Measurements from ENCODE around the gene ALDH1L2.

Gene ALDH1L2

GRCh38 chr12:105032703-105033357 is 51.4 kb downstream of the ALDH1L2 start:
- no peak for DNase-seq (ENCODE audit: low read depth in 2 of 2)

DNA sequence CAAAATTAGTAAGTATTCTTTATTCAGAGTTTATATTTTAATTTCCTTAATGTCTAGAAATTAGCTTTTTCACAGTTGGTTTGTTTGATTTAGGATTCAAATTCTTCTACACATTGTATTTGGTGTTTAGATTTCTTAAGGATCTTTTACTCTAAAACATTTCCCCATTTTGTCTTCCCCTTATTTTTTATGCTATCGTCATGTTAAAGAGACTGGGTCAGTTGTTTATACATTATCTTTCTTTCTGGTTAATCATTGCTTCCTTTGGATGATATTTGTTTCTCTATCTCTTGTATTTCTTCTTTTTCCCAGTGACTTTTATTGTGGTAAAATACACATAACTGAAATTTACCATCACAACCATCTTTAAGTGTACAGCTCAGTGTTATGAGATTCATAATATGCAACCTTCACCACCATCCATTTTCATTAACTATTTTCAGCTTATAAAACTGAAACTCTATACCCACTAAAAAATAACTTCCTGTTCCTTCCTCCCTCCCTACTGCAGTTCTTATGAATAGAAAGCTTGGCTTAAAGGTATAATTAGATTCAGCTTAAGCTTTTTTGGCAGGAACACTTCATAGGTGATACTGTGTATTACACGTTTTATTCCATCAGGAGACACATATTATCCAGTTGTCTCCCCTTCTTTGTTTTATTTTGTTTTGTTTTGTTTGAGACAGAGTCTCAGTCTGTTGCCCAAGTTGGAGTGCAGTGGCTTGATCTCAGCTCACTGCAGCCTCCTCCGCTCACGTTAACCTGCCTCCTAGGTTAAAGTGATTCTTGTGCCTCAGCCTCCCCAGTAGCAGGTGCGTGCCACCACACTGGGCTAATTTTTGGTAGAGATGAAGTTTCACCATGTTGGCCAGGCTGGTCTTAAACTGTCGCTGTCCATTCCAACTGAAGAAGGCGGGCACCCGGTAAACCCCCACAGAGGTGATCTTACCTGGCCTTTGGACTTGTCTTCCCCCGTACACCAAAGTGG is 53.1 kb downstream of the ALDH1L2 start:
- no peak for DNase-seq (ENCODE audit: low read depth in 2 of 2)

- no peak for DNase-seq (ENCODE audit: low read depth in 2 of 2)
These were observed 57.8 kb downstream of the ALDH1L2 start for GRCh38 chr12:105026411-105026810.

DNA sequence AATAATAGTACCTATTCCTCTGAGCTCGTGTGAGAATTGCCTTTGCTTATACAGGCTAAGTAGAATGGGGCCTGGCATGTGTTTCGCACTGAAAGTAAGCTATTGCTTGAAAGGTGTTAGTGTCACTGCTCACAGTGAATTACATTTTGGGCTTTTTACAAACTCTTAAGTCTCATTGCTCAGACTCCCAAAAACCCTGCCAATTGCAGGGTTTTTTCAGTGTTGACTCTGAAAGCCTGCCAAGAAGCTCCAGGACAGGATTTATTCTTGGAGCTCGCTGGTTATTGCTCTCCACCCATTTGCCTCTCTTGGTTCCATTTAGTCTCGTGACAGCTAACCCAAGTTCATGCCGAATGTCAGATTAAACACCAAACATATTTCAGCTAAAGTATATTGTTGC is 58.4 kb downstream of the ALDH1L2 start:
- DNase-seq (ENCODE audit: low read depth in 2 of 2) = no peak

- DNase-seq (ENCODE audit: low read depth in 2 of 2) = no peak
These were observed 59.3 kb downstream of the ALDH1L2 start for GRCh38 chr12:105024928-105025327.

- DNase-seq (ENCODE audit: low read depth in 2 of 2) = no peak
These were observed 63.9 kb downstream of the ALDH1L2 start for GRCh38 chr12:105020241-105020962.

DNA sequence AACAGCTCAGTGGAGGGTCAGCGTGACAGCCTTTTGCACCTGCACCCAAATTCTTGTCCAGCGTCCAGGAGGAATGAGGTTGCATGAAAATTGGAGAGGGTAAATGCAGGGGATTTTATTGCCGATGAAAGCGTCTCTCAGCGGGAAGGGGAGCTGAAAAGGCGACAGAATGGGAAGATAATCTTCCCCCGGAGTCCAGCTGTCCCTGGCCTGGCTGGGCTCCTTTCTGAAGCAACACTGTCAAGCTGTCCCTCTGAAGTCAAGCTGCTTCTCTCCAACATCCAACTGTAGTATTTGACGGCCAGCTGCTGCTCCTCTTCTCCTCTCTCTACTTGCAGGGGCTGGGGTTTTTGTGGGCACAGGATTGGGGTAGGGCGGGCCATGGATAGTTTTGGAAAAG is 65.5 kb downstream of the ALDH1L2 start:
- no peak for DNase-seq (ENCODE audit: low read depth in 2 of 2)

DNA sequence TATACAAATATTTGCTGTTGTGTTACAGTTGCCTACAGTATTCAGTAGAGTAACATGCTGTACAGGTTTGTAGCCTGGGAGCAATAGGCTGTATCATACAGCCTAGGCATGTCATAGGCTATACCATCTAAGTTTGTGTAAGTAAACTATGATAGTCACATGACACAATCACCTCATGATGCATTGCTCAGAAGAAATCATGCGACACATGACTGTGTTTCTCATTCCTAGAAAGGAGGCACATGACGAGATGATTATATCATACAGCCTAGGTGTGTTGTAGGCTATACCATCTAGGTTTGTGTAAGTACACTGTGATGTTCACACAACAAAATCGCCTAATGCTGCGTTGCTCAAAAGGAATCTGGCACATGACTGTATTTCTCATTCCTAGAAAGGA is 66.2 kb downstream of the ALDH1L2 start:
- DNase-seq (ENCODE audit: low read depth in 2 of 2) = no peak

DNA sequence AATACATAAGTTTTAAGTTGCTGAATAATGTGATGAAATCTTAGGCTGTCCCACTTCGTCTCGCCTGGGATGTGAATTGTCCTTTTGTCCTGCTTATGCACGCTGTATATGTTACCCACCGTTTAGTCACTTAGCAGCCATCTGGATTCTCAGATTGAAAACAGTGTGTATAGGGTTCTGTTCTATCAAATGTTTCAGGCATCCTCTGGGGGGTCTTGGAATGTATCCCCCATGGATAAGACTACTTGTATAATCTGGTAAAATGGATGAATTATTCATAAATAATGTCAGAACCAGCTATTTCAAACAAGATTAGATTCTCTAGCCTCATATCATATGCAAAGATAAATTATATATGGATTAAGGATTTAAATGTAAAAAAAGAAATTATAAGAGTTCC is 68.7 kb downstream of the ALDH1L2 start:
- DNase-seq (ENCODE audit: low read depth in 2 of 2) = no peak

- DNase-seq (ENCODE audit: low read depth in 2 of 2) = no peak
These were observed 69.7 kb downstream of the ALDH1L2 start for GRCh38 chr12:105014603-105015002.

GRCh38 chr12:105013892-105014291 is 70.4 kb downstream of the ALDH1L2 start:
- DNase-seq (ENCODE audit: low read depth in 2 of 2) = no peak

DNA sequence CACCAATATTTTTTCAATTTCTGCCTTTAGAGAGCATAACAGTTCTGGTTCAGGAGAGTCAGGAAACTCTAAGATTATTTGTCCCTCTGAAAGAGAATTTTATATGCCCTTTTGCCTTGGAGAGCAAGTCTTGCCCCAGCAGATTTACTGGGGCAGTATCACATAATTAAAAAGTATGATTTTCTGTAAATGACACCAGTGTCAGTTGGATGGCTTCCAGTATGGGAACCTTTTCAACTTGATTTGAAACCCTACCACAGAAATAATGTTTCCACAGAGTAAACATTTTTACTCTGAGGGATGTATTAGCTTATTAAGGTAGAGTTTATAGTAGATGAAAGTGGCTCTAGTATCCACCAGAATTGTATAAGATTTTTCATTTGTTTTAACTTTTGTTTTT is 82.8 kb downstream of the ALDH1L2 start:
- no peak for DNase-seq (ENCODE audit: low read depth in 2 of 2)

DNA sequence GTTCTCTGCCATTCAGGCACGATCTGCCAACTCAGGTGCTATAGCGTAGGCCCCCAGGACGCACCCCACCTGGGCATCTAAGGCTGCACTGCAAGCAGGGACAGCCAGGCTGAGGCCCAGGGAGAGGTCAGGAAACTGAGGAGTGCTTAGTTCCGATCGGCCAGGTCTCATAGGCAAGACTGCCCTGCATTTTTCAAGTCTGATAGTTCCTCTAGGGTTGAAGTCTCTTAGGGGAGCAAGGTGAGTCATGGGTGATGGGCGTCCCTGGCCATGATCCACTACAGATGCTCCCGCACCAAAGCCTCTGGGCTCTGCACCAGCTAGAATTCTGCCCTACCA is 84.9 kb downstream of the ALDH1L2 start:
- no peak for DNase-seq (ENCODE audit: low read depth in 2 of 2)

DNA sequence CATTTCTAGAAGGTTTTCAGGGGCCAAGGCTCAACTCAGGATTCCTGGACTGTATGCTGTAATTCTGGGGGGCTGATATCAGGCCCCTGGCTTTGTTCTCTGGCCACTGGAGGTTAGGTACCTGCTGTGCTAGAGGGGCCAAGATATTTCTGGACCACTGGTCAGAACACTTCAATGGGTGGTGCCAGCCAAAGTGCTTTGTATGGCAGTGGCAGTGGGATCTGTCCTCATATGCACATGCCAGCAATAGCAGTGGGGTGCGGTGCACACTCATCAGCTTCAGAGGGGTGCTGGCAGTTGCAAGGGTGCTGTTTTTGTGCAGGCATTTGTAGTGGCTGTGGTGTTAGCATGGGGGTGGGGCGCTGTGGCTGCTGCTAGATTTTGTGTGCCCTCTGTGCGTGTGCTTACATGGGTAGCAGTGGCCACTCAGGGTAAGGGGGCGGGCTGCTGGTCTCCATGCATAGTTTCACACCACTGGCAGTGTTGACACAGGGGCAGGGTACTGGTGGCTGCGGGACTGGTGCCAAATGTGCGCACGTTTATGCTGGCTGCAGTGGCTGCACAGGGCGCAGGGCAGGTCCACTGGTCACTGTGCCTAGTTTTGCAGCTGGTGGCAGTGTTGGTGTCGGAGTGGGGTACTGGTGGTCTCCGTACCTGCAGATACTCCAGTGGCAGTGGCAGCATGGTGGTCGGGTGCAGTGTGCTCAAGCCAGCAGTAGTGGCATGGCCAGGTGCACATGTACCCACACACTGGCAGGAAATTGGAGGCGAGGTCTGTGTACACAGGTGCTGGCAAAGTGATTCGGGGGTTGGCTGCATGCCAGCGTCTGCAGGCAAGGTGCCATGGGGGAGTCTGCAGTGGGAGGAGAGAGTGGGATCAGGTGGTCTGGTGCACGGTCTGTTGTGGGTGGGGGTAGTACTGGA is 85.6 kb downstream of the ALDH1L2 start:
- DNase-seq (ENCODE audit: low read depth in 2 of 2) = no peak

DNA sequence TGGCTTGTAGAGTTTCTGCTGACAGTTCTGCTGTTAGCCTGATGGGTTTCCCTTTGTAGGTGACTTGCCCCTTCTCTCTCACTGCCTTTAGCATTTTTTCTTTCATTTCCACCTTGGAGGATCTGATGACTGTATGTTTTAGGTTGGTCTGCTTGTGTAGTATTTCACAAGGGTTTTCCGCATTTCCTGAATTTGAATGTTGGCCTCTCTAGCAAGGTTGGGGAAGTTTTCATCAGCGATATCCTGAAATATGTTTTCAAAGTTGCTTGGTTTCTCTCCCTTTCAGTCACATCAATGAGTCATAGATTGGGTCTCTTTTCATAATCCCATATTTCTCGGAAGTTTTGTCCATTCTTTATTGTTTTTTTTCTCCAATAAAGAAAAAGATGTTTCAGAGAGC is 86.7 kb downstream of the ALDH1L2 start:
- no peak for DNase-seq (ENCODE audit: low read depth in 2 of 2)

DNA sequence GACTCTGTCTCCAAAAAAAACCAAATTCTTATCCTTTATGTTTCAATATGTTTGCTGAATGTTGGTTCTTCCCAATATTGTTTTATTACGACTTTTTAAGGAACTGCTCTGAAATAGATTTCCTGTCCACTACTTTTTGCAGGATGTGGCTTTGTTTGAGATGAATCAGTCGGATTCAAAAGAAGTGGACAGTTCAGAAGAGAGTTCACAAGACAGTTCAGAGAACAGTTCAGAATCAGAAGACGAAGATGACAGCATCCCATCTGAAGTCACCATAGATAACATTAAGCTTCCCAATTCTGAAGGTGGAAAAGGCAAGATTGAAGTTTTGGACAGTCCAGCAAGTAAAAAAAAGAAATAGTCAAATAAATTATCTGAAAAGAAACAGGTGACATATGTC is 89.9 kb downstream of the ALDH1L2 start:
- DNase-seq (ENCODE audit: low read depth in 2 of 2) = no peak

DNA sequence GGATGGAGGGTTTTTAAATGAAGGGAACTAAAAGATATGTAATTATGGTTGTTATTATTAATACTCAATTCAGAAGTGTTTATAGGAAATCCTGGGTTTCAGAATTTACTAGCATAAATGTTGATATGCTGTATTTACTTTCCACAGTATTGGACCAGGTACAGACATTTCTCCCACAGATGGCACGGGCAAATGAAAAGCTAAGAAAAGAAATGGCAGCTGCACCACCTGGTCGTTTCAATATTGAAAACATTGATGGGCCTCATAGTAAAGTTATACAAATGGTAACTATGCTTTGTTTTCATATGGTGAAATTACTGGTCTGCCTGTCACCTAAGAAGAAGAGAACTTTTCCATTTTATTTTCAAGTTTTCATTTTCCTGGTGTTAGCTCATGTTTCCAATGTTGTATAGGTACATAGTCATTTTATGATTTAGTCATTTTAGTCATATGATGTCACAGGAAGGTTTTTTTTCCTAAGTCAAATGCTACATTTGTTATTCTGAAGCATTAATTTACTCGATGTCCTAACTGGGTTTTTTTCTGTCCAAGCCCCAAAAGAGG is 92.6 kb downstream of the ALDH1L2 start:
- DNase-seq (ENCODE audit: low read depth in 2 of 2) = no peak

- DNase-seq (ENCODE audit: low read depth in 2 of 2) = no peak
These were observed 93.3 kb downstream of the ALDH1L2 start for GRCh38 chr12:104990950-104991349.

DNA sequence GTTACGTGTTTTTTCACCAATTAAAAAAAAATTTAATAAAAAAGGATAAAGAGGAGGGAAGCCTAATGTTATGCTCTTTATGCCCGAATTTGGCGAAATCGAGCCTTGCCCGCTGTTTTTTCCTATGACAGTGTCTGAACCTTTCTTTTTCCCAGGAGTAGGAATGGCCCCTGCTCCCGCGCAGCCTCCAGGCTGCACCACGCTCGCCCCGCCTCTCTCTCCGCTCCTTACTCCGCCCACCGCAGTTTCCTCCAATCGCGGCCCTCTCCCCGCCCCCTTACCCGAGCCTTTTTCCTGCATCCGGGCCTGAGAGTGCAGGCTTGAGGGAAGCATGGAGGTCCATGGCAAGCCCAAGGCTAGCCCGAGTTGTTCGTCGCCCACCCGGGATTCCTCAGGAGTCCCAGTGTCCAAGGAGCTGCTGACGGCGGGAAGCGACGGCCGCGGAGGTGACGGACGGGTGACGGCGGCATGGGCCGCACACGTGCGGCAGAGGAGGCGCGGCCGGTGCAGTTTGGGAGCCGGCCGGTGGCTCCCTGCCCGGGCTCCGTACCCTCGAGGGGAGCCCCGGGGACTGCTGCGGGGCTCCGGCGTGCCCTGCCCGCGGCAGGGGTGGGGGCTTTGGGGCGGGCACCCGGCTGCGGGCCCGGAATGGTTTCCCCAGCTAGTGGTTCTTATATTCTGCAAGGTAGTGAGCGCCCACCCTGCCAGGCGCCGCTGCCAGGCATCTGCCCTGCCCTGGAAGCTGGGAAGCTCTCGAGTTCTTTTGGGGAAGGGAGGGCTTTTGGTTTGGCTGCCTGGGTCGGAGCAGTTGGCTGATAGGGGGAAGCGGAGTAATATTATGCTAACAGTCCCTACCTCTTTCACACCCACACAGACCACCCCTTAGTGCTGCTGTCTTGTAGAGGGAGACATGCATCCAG is 98.0 kb downstream of the ALDH1L2 start, which contains the start of gene NOPCHAP1:
NOPCHAP1 (plus strand) TSS at position 295 of the 920 bp plus-strand sequence; CDS start at position 332, 37 bp downstream.
- peak; percentile 62 to 74 for DNase-seq (ENCODE audit: low read depth in 2 of 2)

- no peak for DNase-seq (ENCODE audit: low read depth in 2 of 2)
These were observed 99.1 kb downstream of the ALDH1L2 start for GRCh38 chr12:104985206-104985605.
